Tibial artery (tissue), 4 donors: ENCODE results near the gene ELF5.

Source experiments
- DNase-seq, 2 donors: peaks; one replicate each; pipeline ENCODE4 v3.0.0-alpha.2; 2019
- H3K27ac ChIP-seq, 2 donors: fragments of 200-600 bp; sonication (generic) in 1 of 2; 1 replicate in 1 of 2; 2 replicates in 1 of 2; pipeline ENCODE4 v1.5.1; 2018 to 2019; ENCODE audit warnings: mild to moderate bottlenecking in 1 of 2
- H3K27me3 ChIP-seq, 2 donors: fragments of 200-600 bp; sonication (generic) in 1 of 2; one replicate each; pipeline versions ENCODE4 v1.5.1 to v1.6.0; 2016 to 2019
- H3K36me3 ChIP-seq, 3 donors: fragments of 200-600 bp; sonication (generic) in 2 of 3; one replicate each; pipeline ENCODE4 v1.5.1; 2016 to 2019; ENCODE audit warnings: mild to moderate bottlenecking in 2 of 3
- H3K4me1 ChIP-seq, 4 donors: fragments of 200-600 bp; sonication (generic) in 2 of 4; 1 replicate in 3 of 4; 2 replicates in 1 of 4; pipeline ENCODE4 v1.5.1; 2016 to 2019
- H3K4me3 ChIP-seq, 2 donors: fragments of 200-600 bp; sonication (generic) in 1 of 2; 1 replicate in 1 of 2; 2 replicates in 1 of 2; pipeline ENCODE4 v1.5.1; 2018 to 2019; ENCODE audit warnings: mild to moderate bottlenecking in 2 of 2
- H3K9me3 ChIP-seq, 3 donors: fragments of 200-600 bp; sonication (generic) in 1 of 3; one replicate each; pipeline ENCODE4 v1.5.1; 2016 to 2019
- CTCF ChIP-seq, 2 experiments: fragments of 200-600 bp in 1 of 2; fragments of 450-650 bp in 1 of 2; IDR thresholded peaks; one replicate each; pipeline ENCODE4 v1.5.1; 2017 to 2019; ENCODE audit warnings: antibody characterized with exemption in 2 of 2, mild to moderate bottlenecking in 1 of 2, moderate library complexity in 1 of 2
- intact Hi-C: fragments of 100-400 bp; cut with DNase I; formaldehyde crosslinking; loops from one replicate; pipeline ENCODE4 v1.15.0; 2023; ENCODE audit warnings: low total_unique reads

Gene ELF5

GRCh38 chr11:34483106-34483874 is 30.3 kb downstream of the ELF5 start:
- H3K4me1 ChIP-seq = no peaks in the 10 kb centered on the region
- H3K4me3 ChIP-seq = no peak overlapping the region
- intact Hi-C loops = no loop called here
- H3K36me3 ChIP-seq = no peaks in the 10 kb centered on the region
- H3K27me3 ChIP-seq = peaks cover 0 to 3% of the 10 kb centered on the region in 2 donors
- no peak for DNase-seq
- H3K27ac ChIP-seq = no peak overlapping the region
- TF ChIP-seq CTCF (IDR thresholded peaks at IDR 0.05) = no peak
- no peaks in the 10 kb centered on the region for H3K9me3 ChIP-seq

GRCh38 chr11:34481307-34481706 is 32.3 kb downstream of the ELF5 start:
- Histone ChIP-seq H3K9me3 (no peaks in the 10 kb centered on the region), H3K27me3 (peaks cover 0 to 3% of the 10 kb centered on the region in 2 donors), H3K4me3 (no peak overlapping the region), H3K27ac (no peak overlapping the region), H3K4me1 (no peaks in the 10 kb centered on the region), H3K36me3 (no peaks in the 10 kb centered on the region)
- no peak for DNase-seq
- no peak for TF ChIP-seq CTCF (IDR thresholded peaks at IDR 0.05)
- intact Hi-C loops = no loop called here

- Histone ChIP-seq H3K9me3 (no peaks in the 10 kb centered on the region), H3K4me3 (no peak overlapping the region), H3K27me3 (no peaks in the 10 kb centered on the region), H3K27ac (no peak overlapping the region), H3K4me1 (no peaks in the 10 kb centered on the region), H3K36me3 (no peaks in the 10 kb centered on the region)
- TF ChIP-seq CTCF (IDR thresholded peaks at IDR 0.05) = no peak
- intact Hi-C loops = no loop called here
- no peak for DNase-seq
These were observed 33.3 kb downstream of the ELF5 start for GRCh38 chr11:34480314-34480713.

GRCh38 chr11:34478845-34479663 is 34.5 kb downstream of the ELF5 start:
- H3K27me3 ChIP-seq = no peaks in the 10 kb centered on the region
- H3K27ac ChIP-seq = no peak overlapping the region
- no peaks in the 10 kb centered on the region for H3K4me1 ChIP-seq
- TF ChIP-seq CTCF (IDR thresholded peaks at IDR 0.05) = no peak
- DNase-seq = no peak
- intact Hi-C loops = no loop called here
- H3K36me3 ChIP-seq = peaks cover 0 to 6% (median 2%) of the 10 kb centered on the region in 3 donors
- no peaks in the 10 kb centered on the region for H3K9me3 ChIP-seq
- no peak overlapping the region for H3K4me3 ChIP-seq

- Histone ChIP-seq H3K4me1 (no peaks in the 10 kb centered on the region), H3K27ac (no peak overlapping the region), H3K4me3 (no peak overlapping the region), H3K36me3 (peaks cover 13 to 27% (median 24%) of the 10 kb centered on the region in 3 donors), H3K27me3 (no peaks in the 10 kb centered on the region), H3K9me3 (no peaks in the 10 kb centered on the region)
- TF ChIP-seq CTCF (IDR thresholded peaks at IDR 0.05) = no peak
- no peak for DNase-seq
- intact Hi-C loops = no loop called here
These were observed 36.7 kb downstream of the ELF5 start for GRCh38 chr11:34476849-34477248.
